Transverse colon (tissue), 4 donors: ENCODE measurements around the gene ATP5PO.

ENCODE experiments used
- CTCF ChIP-seq, 5 experiments: fragments of 200-600 bp in 3 of 5; fragments of 450-650 bp in 2 of 5; sonication (generic) in 3 of 5; IDR thresholded peaks; 1 replicate in 2 of 5; 2 replicates in 3 of 5; pipeline ENCODE4 v1.5.1; 2016 to 2017; ENCODE audit warnings: antibody characterized with exemption in 5 of 5, inconsistent platforms in 3 of 5, mild to moderate bottlenecking in 2 of 5, moderate library complexity in 1 of 5
- POLR2AphosphoS5 ChIP-seq, 3 donors: sonication (generic); formaldehyde crosslinking; IDR thresholded peaks; one replicate each; pipeline ENCODE4 v1.6.1; 2016; ENCODE audit warnings: antibody characterized with exemption in 3 of 3

GRCh38 chr21:33871171-33871570 lies 44.4 kb downstream of the ATP5PO start:
- no peak for TF ChIP-seq CTCF (IDR thresholded peaks at IDR 0.05)
- no peak for TF ChIP-seq POLR2AphosphoS5 (IDR thresholded peaks at IDR 0.05)
